Measurements from ENCODE around the gene KLK3.

The KLK3 gene

DNA sequence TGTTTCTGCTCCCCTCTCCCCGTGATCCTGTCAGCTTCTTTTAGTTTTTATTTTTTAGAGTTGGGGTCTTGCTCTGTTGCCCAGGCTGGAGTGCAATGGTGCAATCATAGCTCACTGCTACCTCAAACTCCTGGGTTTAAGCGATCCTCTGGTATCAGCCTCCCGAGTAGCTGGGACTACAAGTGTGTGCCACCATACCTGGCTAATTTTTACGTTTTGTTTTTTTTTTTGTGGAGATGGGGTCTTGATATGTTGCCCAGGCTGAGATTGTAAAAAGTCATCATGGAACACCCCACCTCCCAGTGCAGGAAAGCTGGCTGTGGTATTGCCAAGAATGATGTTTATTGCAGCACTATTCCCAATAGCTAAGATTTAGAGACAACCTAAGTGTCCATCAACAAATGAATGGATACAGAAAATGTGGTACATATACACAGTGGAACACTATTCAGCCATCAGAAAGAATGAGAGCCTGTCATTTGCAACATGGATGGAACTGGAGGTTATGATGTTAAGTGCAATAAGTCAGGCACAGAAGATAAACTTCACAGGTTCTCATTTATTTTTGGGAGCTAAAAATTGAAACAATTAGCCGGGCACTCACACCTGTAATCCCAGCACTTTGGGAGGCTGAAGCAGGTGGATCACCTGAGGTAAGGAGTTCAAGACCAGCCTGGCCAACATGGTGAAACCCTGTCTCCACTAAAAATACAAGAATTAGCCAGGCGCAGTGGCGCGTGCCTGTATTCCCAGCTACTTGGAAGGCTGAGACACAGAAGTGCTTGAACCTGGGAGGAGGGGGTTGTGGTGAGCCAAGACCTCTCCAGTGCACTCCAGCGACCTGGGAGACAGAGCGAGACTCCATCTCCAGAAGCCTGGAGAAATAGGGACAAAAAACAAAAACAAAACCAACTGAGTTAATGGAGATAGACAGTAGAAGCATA lies 14.7 kb upstream of the KLK3 start:
- Histone ChIP-seq H3K79me2 (ENCODE audit: low read length) (no peaks in the 10 kb centered on the region), H3K27me3 (ENCODE audit: low read depth, low read length) (peaks cover 37% of the 10 kb centered on the region), H3K4me2 (ENCODE audit: low read length) (no peak overlapping the region), H4K20me1 (ENCODE audit: insufficient read depth, low read length) (no peaks in the 10 kb centered on the region), H2AFZ (ENCODE audit: low read depth, low read length) (no peak overlapping the region), H3K9me3 (ENCODE audit: insufficient read depth, low read length) (peaks cover 7% of the 10 kb centered on the region; the same call in 1 of the 2 replicates), H3K36me3 (replicated peaks; ENCODE audit: low read depth, low read length) (no peaks in the 10 kb centered on the region), H3K4me1 (ENCODE audit: low read length) (peaks cover 5% of the 10 kb centered on the region), H3K9ac (ENCODE audit: low read length) (no peak overlapping the region), H3K27ac (ENCODE audit: low read length) (no peak overlapping the region), H3K4me3 (ENCODE audit: low read length) (no peak overlapping the region)
- TF ChIP-seq, protein P1, sequence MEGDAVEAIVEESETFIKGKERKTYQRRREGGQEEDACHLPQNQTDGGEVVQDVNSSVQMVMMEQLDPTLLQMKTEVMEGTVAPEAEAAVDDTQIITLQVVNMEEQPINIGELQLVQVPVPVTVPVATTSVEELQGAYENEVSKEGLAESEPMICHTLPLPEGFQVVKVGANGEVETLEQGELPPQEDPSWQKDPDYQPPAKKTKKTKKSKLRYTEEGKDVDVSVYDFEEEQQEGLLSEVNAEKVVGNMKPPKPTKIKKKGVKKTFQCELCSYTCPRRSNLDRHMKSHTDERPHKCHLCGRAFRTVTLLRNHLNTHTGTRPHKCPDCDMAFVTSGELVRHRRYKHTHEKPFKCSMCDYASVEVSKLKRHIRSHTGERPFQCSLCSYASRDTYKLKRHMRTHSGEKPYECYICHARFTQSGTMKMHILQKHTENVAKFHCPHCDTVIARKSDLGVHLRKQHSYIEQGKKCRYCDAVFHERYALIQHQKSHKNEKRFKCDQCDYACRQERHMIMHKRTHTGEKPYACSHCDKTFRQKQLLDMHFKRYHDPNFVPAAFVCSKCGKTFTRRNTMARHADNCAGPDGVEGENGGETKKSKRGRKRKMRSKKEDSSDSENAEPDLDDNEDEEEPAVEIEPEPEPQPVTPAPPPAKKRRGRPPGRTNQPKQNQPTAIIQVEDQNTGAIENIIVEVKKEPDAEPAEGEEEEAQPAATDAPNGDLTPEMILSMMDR (IDR thresholded peaks at IDR 0.05; ENCODE audit: low read depth, low read length): no peak
- no peak for TF ChIP-seq EZH2phosphoT487 (IDR thresholded peaks at IDR 0.05; ENCODE audit: low read depth)

DNA sequence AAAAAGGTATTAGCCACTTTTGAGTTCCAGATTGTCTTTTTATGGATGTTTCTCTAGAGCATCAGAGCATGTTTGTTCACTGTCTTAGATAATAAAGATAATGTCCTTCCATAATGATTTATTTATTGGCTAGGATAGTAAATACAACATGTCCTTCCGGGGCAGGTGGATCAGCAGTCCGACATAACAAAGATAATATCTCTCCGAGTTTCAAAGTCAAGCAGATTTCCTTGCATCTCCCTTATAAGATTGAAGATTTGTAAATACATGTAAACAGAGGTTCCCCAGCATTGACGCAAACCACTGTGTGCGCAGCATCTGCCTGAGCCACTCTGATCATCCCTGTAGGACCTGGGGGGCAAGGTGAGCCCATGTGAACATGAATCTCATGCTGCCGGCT lies 12.6 kb upstream of the KLK3 start:
- H3K4me3 ChIP-seq (ENCODE audit: low read length): no peak overlapping the region
- H3K27ac ChIP-seq (ENCODE audit: low read length): no peak overlapping the region
- no peaks in the 10 kb centered on the region for H3K36me3 ChIP-seq (replicated peaks; ENCODE audit: low read depth, low read length)
- H3K4me2 ChIP-seq (ENCODE audit: low read length): no peak overlapping the region
- no peaks in the 10 kb centered on the region for H3K4me1 ChIP-seq (ENCODE audit: low read length)
- H2AFZ ChIP-seq (ENCODE audit: low read depth, low read length): no peak overlapping the region
- H3K9ac ChIP-seq (ENCODE audit: low read length): no peak overlapping the region
- peaks cover 40% of the 10 kb centered on the region for H3K27me3 ChIP-seq (ENCODE audit: low read depth, low read length)
- TF ChIP-seq, protein P1 (IDR thresholded peaks at IDR 0.05; ENCODE audit: low read depth, low read length): no peak
- TF ChIP-seq EZH2phosphoT487 (IDR thresholded peaks at IDR 0.05; ENCODE audit: low read depth): no peak
- H4K20me1 ChIP-seq (ENCODE audit: insufficient read depth, low read length): no peaks in the 10 kb centered on the region
- peaks cover 7% of the 10 kb centered on the region for H3K9me3 ChIP-seq (ENCODE audit: insufficient read depth, low read length)
- no peaks in the 10 kb centered on the region for H3K79me2 ChIP-seq (ENCODE audit: low read length)

DNA sequence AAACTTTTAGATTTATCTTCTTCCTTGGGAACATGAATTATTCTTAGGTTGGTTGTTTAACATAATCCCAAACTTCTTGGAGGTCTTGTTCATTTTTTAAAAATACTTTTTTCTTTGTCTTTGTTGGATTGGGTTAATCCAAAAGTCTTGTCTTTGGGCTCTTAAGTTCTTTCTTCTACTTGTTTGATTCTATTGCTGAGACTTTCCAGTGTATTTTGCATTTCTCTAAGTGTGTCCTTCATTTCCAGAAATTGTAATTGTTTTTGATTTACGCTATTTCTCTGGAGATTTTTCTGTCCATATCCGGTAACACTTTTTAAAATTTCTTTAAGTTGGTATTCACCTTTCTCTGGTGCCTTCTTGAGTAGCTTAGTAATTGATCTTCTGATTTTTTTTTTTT lies 11.5 kb upstream of the KLK3 start:
- Histone ChIP-seq H2AFZ (ENCODE audit: low read depth, low read length) (no peak overlapping the region), H3K9ac (ENCODE audit: low read length) (no peak overlapping the region), H3K27ac (ENCODE audit: low read length) (no peak overlapping the region), H3K9me3 (ENCODE audit: insufficient read depth, low read length) (peaks cover 7% of the 10 kb centered on the region), H3K4me2 (ENCODE audit: low read length) (no peak overlapping the region), H3K4me3 (ENCODE audit: low read length) (no peak overlapping the region), H3K36me3 (replicated peaks; ENCODE audit: low read depth, low read length) (no peaks in the 10 kb centered on the region), H3K4me1 (ENCODE audit: low read length) (no peaks in the 10 kb centered on the region), H4K20me1 (ENCODE audit: insufficient read depth, low read length) (no peaks in the 10 kb centered on the region), H3K79me2 (ENCODE audit: low read length) (no peaks in the 10 kb centered on the region), H3K27me3 (ENCODE audit: low read depth, low read length) (peaks cover 38% of the 10 kb centered on the region)
- TF ChIP-seq EZH2phosphoT487 (IDR thresholded peaks at IDR 0.05; ENCODE audit: low read depth): no peak
- TF ChIP-seq, protein P1 (IDR thresholded peaks at IDR 0.05; ENCODE audit: low read depth, low read length): no peak

DNA sequence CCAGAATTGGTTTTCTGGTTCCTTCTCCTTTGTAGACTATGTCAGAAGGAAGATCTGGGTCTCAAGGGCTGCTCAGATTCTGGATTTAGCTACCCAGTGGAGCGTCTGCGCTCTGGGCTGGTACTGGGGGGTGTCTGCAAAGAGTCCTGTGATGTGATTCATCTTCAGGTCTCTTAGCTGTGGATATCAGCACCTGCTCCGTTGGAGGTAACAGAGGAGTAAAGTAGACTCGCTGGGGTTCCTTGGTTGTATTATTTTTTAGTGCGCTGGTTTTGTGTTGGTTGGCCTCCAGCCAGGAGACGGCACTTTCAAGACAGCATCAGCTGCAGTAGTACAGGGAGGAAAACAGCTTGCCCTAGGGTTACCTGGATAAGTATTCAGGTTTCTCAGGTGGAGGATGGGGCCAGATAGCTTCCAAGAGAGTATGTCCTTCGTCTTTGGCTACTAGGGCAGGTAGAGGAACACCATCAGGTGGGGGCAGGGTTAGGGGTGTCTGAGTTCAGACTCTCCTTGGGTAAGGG lies 11.0 kb upstream of the KLK3 start:
- Histone ChIP-seq H3K79me2 (ENCODE audit: low read length) (no peaks in the 10 kb centered on the region), H3K27me3 (ENCODE audit: low read depth, low read length) (peaks cover 43% of the 10 kb centered on the region), H3K9me3 (ENCODE audit: insufficient read depth, low read length) (peaks cover 7% of the 10 kb centered on the region), H3K36me3 (replicated peaks; ENCODE audit: low read depth, low read length) (no peaks in the 10 kb centered on the region), H3K27ac (ENCODE audit: low read length) (no peak overlapping the region), H4K20me1 (ENCODE audit: insufficient read depth, low read length) (no peaks in the 10 kb centered on the region), H3K9ac (ENCODE audit: low read length) (no peak overlapping the region), H3K4me1 (ENCODE audit: low read length) (no peaks in the 10 kb centered on the region), H3K4me2 (ENCODE audit: low read length) (no peak overlapping the region), H3K4me3 (ENCODE audit: low read length) (no peak overlapping the region), H2AFZ (ENCODE audit: low read depth, low read length) (no peak overlapping the region)
- TF ChIP-seq, protein P1 (IDR thresholded peaks at IDR 0.05; ENCODE audit: low read depth, low read length): no peak
- TF ChIP-seq EZH2phosphoT487 (IDR thresholded peaks at IDR 0.05; ENCODE audit: low read depth): no peak

Data from OCI-LY3 (cell line).